GM23338 (cell line): ENCODE results near the gene CTSF.

Source experiments
- CREB1 ChIP-seq: fragments of 250-450 bp; sonication (Bioruptor Pico); IDR thresholded peaks from 2 replicates; pipeline ENCODE4 v1.5.0; 2020; ENCODE audit warnings: low read depth, mild to moderate bottlenecking, moderate library complexity
- ETS1 ChIP-seq: IDR thresholded peaks from 2 replicates; pipeline ENCODE4 v1.6.1; 2016; ENCODE audit warnings: antibody characterized with exemption
- EZH2 ChIP-seq: fragments of 200-600 bp; sonication (generic); IDR thresholded peaks from one replicate; pipeline ENCODE4 v1.8.0; 2017; ENCODE audit warnings: antibody characterized with exemption, mild to moderate bottlenecking, low read depth; ENCODE audit not compliant: unreplicated experiment
- JUNB ChIP-seq: IDR thresholded peaks from one replicate; pipeline ENCODE4 v1.6.1; 2016; ENCODE audit warnings: antibody characterized with exemption; ENCODE audit not compliant: unreplicated experiment
- NANOG ChIP-seq: IDR thresholded peaks from 2 replicates; pipeline ENCODE4 v1.6.1; 2016; ENCODE audit warnings: antibody characterized with exemption, borderline replicate concordance
- POLR2AphosphoS5 ChIP-seq: IDR thresholded peaks from 2 replicates; pipeline ENCODE4 v1.6.1; 2016; ENCODE audit warnings: antibody characterized with exemption, low read depth
- REST ChIP-seq: IDR thresholded peaks from one replicate; pipeline ENCODE4 v1.6.1; 2018; ENCODE audit warnings: antibody characterized with exemption; ENCODE audit not compliant: unreplicated experiment
- ZNF114 ChIP-seq: fragments of 250-450 bp; sonication (Bioruptor Pico); IDR thresholded peaks from 2 replicates; pipeline ENCODE4 v1.5.0; 2020; ENCODE audit warnings: mild to moderate bottlenecking, moderate library complexity
- ZNF331 ChIP-seq: fragments of 250-450 bp; sonication (Bioruptor Pico); IDR thresholded peaks from 2 replicates; pipeline ENCODE4 v1.5.0; 2020; ENCODE audit warnings: low read depth, mild to moderate bottlenecking, moderate library complexity
- TF ChIP-seq, protein P1 (sequence below), 2 experiments: fragments of 200-600 bp in 1 of 2; sonication (generic) in 1 of 2; conservative IDR thresholded peaks; 2 replicates each; pipeline versions ENCODE4 v1.5.1 to v1.6.1; 2016 to 2017; ENCODE audit warnings: antibody characterized with exemption in 2 of 2, low read depth in 2 of 2, mild to moderate bottlenecking in 2 of 2, moderate library complexity in 1 of 2

- TF ChIP-seq, protein P1, sequence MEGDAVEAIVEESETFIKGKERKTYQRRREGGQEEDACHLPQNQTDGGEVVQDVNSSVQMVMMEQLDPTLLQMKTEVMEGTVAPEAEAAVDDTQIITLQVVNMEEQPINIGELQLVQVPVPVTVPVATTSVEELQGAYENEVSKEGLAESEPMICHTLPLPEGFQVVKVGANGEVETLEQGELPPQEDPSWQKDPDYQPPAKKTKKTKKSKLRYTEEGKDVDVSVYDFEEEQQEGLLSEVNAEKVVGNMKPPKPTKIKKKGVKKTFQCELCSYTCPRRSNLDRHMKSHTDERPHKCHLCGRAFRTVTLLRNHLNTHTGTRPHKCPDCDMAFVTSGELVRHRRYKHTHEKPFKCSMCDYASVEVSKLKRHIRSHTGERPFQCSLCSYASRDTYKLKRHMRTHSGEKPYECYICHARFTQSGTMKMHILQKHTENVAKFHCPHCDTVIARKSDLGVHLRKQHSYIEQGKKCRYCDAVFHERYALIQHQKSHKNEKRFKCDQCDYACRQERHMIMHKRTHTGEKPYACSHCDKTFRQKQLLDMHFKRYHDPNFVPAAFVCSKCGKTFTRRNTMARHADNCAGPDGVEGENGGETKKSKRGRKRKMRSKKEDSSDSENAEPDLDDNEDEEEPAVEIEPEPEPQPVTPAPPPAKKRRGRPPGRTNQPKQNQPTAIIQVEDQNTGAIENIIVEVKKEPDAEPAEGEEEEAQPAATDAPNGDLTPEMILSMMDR (conservative IDR thresholded peaks at IDR 0.05; ENCODE audit: low read depth in 2 of 2): no peak
- TF ChIP-seq ZNF114 (CRISPR knock-in tag) (no peak), POLR2AphosphoS5 (no peak), ETS1 (no peak), EZH2 (no peak), CREB1 (no peak), JUNB (no peak), REST (no peak), NANOG (no peak), ZNF331 (CRISPR knock-in tag) (no peak)
Measured at GRCh38 chr11:66546966-66547661, 21.3 kb downstream of the CTSF start.
